NCI-H1048 (cell line): ENCODE measurements around the gene SNHG17.

ENCODE experiments used
- DNase-seq: peaks from one replicate; lab custom pipeline; 2025; lab: John Stamatoyannopoulos, UW

SNHG17 gene

DNA sequence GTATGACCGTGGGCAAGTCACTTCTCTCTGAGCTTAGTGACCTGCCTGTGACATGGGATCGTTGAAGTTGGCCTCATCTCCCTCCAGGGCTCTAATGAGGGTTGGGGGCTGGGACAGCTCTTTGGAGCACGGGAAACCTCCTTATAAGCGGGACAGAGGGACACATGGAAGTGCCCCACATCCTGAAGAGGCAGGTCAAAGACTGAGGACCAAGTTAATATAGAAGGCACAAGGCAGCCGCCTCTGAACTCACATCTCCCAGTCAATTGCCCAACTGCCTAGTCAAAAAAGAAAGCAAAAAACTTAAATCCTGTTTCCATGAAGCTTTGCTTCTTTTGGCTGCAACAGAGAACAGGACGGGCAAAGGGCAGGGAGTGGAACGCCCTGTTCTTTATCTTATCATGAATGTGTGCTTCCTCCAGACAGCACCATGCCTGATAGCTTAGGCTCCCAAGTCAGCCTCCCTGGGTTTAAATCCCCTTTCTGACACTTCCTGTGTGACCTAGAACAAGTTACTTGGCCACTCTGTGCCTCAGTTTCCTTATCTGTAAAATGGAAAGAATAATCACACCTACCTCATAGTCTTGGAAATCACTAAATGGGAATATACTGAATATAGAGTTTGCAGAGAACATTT is 61.8 kb downstream of the SNHG17 start:
- no peak for DNase-seq

DNA sequence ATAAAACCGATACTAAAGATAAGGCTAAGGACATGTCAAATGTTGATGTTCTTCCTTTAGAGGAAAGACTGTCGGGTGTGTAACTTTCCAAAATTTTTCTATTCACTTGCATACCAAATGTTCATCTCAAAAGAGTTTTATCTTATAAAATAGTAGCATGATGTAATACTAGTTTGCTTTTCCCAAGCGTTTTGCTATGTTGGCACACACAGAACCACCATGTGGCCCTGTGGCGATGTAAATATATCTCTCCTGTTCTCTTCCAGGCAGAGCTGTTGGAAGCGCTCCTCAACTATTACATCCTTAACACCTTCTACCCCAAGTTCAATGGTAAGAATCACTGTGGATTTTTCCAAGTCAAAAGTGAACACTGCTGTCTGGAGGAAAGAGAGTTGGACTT is 62.3 kb downstream of the SNHG17 start:
- DNase-seq: no peak
